ENCODE measurements around the gene ELP6.

DNA sequence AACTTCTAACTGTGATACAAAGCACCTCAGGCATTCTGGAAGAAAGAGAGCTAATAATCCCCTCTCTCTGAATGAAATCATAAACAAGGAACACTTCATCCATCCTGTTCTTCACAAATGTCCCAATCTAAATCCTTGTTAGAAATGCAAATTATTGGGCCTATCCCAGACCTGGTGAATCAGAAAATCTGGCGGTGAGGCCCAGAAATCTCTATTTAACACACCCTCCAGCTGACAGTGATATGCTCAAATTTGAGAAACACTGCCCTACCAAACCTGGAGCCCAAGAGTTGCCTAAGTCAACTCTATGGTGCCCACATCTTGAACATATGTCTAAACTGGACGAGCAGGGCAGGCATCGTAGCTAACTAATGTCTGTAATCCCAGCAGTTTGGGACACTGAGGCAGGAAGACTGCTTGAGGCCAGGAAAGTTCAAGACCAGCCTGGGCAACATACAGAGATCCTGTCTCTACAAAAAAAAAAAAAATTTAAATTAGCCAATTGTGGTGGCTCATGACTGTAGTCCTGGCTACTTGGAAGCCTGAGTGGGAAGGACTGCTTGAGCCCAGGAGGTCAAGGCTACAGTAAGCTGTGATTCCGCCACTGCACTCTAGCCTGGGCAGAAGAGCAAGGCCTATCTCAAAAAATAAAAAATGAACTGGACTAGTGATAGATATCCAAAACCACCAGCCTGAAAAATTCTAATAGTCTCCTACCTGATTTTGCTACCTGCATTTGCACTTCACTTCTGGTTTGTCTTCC is 60.9 kb downstream of the ELP6 start:
- TF ChIP-seq, protein P1, sequence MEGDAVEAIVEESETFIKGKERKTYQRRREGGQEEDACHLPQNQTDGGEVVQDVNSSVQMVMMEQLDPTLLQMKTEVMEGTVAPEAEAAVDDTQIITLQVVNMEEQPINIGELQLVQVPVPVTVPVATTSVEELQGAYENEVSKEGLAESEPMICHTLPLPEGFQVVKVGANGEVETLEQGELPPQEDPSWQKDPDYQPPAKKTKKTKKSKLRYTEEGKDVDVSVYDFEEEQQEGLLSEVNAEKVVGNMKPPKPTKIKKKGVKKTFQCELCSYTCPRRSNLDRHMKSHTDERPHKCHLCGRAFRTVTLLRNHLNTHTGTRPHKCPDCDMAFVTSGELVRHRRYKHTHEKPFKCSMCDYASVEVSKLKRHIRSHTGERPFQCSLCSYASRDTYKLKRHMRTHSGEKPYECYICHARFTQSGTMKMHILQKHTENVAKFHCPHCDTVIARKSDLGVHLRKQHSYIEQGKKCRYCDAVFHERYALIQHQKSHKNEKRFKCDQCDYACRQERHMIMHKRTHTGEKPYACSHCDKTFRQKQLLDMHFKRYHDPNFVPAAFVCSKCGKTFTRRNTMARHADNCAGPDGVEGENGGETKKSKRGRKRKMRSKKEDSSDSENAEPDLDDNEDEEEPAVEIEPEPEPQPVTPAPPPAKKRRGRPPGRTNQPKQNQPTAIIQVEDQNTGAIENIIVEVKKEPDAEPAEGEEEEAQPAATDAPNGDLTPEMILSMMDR (IDR thresholded peaks at IDR 0.05; ENCODE audit: insufficient read depth, low read length), result no peak
- TF ChIP-seq, protein P2, sequence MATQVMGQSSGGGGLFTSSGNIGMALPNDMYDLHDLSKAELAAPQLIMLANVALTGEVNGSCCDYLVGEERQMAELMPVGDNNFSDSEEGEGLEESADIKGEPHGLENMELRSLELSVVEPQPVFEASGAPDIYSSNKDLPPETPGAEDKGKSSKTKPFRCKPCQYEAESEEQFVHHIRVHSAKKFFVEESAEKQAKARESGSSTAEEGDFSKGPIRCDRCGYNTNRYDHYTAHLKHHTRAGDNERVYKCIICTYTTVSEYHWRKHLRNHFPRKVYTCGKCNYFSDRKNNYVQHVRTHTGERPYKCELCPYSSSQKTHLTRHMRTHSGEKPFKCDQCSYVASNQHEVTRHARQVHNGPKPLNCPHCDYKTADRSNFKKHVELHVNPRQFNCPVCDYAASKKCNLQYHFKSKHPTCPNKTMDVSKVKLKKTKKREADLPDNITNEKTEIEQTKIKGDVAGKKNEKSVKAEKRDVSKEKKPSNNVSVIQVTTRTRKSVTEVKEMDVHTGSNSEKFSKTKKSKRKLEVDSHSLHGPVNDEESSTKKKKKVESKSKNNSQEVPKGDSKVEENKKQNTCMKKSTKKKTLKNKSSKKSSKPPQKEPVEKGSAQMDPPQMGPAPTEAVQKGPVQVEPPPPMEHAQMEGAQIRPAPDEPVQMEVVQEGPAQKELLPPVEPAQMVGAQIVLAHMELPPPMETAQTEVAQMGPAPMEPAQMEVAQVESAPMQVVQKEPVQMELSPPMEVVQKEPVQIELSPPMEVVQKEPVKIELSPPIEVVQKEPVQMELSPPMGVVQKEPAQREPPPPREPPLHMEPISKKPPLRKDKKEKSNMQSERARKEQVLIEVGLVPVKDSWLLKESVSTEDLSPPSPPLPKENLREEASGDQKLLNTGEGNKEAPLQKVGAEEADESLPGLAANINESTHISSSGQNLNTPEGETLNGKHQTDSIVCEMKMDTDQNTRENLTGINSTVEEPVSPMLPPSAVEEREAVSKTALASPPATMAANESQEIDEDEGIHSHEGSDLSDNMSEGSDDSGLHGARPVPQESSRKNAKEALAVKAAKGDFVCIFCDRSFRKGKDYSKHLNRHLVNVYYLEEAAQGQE (IDR thresholded peaks at IDR 0.05; ENCODE audit: insufficient replicate concordance, low read depth), result no peak
- TF ChIP-seq POLR2AphosphoS5 (IDR thresholded peaks at IDR 0.05; ENCODE audit: low read depth) (no peak), GABPA (IDR thresholded peaks at IDR 0.05; ENCODE audit: low read depth) (no peak)

Measured in HL-60 (cell line).